ENCODE data around the gene RC3H2.
"Not testable (repeated sequence)": the region's sequence is repeated elsewhere in the genome, so short reads cannot be mapped to it uniquely, and the experiment has no call there.

Gene RC3H2

DNA sequence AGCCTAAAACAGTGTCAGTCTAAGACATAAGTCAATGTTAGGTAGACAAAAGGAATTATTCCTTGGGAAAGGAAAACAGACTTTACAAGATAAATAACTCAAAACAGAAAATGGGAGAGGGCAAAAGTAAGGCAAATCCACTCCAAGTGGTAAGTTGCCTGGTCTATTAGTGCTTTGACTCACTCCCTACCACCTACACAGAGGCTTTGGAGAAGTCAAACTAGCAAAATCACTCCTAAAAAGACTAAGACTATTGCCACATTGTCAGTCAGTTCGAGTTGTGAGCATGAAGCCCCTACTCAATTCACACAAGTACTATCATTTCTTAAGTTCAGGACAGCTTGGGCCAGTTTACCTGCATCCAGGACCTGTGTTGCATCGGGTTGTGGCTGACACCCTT is 13.2 kb upstream of the RC3H2 start:
- H3K27me3 ChIP-seq (ENCODE audit: control insufficient read depth, insufficient read depth, low read length): no peaks in the 10 kb centered on the region

DNA sequence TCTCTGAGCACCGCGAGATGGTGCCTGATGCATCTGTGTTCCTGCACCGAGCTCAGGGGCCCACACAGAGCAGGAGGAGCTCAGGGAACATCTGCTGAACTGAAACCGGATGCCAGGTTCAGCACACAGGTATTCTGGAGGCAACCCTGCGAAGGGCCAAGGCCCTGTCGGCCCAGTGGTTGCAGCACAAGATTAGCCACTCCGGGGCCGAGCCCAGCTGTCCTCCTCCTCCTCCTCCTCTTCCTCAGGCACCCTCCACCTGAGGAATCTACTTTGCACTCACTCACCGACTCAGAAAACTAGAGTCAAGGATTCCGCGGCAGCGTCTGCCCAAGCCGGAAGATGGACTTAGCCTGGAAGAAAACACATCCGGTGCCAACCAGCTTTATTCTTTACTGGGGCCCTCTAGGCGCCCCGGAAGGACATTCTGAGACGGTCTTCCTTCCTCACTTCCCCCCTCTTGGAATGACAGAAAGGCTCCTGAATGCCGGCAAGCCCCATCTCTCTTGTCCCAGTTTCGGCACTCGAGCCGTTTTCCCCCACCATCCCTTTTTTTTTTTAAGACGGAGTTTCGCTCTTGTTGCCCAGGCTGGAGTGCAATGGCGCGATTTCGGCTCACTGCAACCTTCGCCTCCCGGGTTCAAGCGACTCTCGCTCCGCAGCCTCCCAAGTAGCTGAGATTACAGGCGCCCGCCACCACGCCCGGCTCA is 8.0 kb upstream of the RC3H2 start, which contains the start of gene ZBTB6:
TSS of gene ZBTB6 (minus strand) at position 360 of the 710 bp plus-strand sequence. CDS start 1,251 bp downstream, outside the sequence.
- Histone ChIP-seq H3K4me1 (ENCODE audit: control insufficient read depth, insufficient read depth, low read length) (peaks cover 6% of the 10 kb centered on the region), H3K36me3 (ENCODE audit: control insufficient read depth, insufficient read depth, low read length) (peaks cover 35% of the 10 kb centered on the region), H3K9ac (ENCODE audit: low read depth, low read length) (peak within 1 kb of the TSS; percentile 88), H3K9me3 (ENCODE audit: control insufficient read depth, insufficient read depth, low read length) (no peaks in the 10 kb centered on the region), H3K27ac (ENCODE audit: low read depth, low read length) (peak within 1 kb of the TSS; percentile 93), H3K27me3 (ENCODE audit: control insufficient read depth, insufficient read depth, low read length) (no peaks in the 10 kb centered on the region), H3K4me3 (ENCODE audit: low read depth, low read length) (peak within 1 kb of the TSS; percentile 81)

More for the DNA sequence above, 13.2 kb upstream of the RC3H2 start:
- Histone ChIP-seq H3K9ac (ENCODE audit: low read depth, low read length) (no peak overlapping the region), H3K9me3 (ENCODE audit: control insufficient read depth, insufficient read depth, low read length) (no peaks in the 10 kb centered on the region), H3K4me1 (ENCODE audit: control insufficient read depth, insufficient read depth, low read length) (peaks cover 12% of the 10 kb centered on the region), H3K27ac (ENCODE audit: low read depth, low read length) (no peak overlapping the region), H3K4me3 (ENCODE audit: low read depth, low read length) (no peak overlapping the region), H3K36me3 (ENCODE audit: control insufficient read depth, insufficient read depth, low read length) (peaks cover 22% of the 10 kb centered on the region)

DNA sequence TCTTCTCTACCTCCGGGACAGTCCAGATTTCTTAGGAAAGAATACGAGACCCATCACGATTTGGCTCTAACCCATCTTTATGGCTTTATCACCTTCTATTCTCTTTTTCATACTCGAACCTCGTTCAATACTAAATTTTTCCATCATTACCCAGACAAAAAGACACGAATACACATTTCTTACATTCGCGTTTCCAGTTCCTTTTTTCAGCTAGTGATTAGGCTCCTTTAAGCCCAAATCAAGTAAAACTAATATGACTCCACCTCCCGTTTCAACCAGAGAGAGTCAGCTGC is 7.5 kb upstream of the RC3H2 start:
- Histone ChIP-seq H3K9ac (ENCODE audit: low read depth, low read length) (peak overlapping the region; percentile 88), H3K36me3 (ENCODE audit: control insufficient read depth, insufficient read depth, low read length) (peaks cover 30% of the 10 kb centered on the region), H3K27me3 (ENCODE audit: control insufficient read depth, insufficient read depth, low read length) (no peaks in the 10 kb centered on the region), H3K9me3 (ENCODE audit: control insufficient read depth, insufficient read depth, low read length) (no peaks in the 10 kb centered on the region), H3K4me3 (ENCODE audit: low read depth, low read length) (peak overlapping the region; percentile 81), H3K4me1 (ENCODE audit: control insufficient read depth, insufficient read depth, low read length) (peaks cover 6% of the 10 kb centered on the region), H3K27ac (ENCODE audit: low read depth, low read length) (peak overlapping the region; percentile 93)

DNA sequence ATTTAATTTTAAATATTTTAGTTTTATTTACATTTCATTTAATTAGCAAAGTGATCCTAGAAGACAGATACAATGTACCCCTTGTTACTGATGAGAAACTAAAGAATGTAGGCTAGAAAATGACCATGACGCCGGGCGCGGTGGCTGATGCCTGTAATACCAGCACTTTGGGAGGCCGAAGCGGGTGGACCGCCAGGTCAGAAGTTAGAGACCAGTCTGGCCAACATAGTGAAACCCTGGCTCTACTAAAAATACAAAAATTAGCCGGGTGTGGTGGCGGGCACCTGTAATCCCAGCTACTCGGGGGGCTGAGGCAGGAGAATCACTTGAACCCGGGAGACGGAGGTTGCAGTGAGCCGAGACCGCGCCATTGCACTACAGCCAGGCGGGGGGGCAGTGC is 963 bp upstream of the RC3H2 start:
- H3K36me3 ChIP-seq (ENCODE audit: control insufficient read depth, insufficient read depth, low read length): peaks cover 20% of the 10 kb centered on the region
- H3K27me3 ChIP-seq (ENCODE audit: control insufficient read depth, insufficient read depth, low read length); H3K4me1 ChIP-seq (ENCODE audit: control insufficient read depth, insufficient read depth, low read length); H3K27ac ChIP-seq (ENCODE audit: low read depth, low read length); H3K4me3 ChIP-seq (ENCODE audit: low read depth, low read length); H3K9ac ChIP-seq (ENCODE audit: low read depth, low read length); H3K9me3 ChIP-seq (ENCODE audit: control insufficient read depth, insufficient read depth, low read length): not testable (repeated sequence)

- Histone ChIP-seq H3K36me3 (ENCODE audit: control insufficient read depth, insufficient read depth, low read length) (peaks cover 3% of the 10 kb centered on the region; the same call in 1 of the 2 replicates), H3K9ac (ENCODE audit: low read depth, low read length) (peak overlapping the region; percentile 96), H3K4me3 (ENCODE audit: low read depth, low read length) (peak overlapping the region; percentile 96), H3K9me3 (ENCODE audit: control insufficient read depth, insufficient read depth, low read length) (no peaks in the 10 kb centered on the region), H3K27ac (ENCODE audit: low read depth, low read length) (peak overlapping the region; percentile 96), H3K4me1 (ENCODE audit: control insufficient read depth, insufficient read depth, low read length) (0 out of 2 replicates have a peak, but pooled peaks cover 3% of the 10 kb centered on the region), H3K27me3 (ENCODE audit: control insufficient read depth, insufficient read depth, low read length) (no peaks in the 10 kb centered on the region)
These were observed 715 bp downstream of the RC3H2 start for GRCh38 chr9:122904466-122904822.

- Histone ChIP-seq H3K9ac (ENCODE audit: low read depth, low read length) (no peak overlapping the region), H3K4me3 (ENCODE audit: low read depth, low read length) (no peak overlapping the region), H3K4me1 (ENCODE audit: control insufficient read depth, insufficient read depth, low read length) (0 out of 2 replicates have a peak, but pooled peaks cover 3% of the 10 kb centered on the region), H3K9me3 (ENCODE audit: control insufficient read depth, insufficient read depth, low read length) (no peaks in the 10 kb centered on the region), H3K36me3 (ENCODE audit: control insufficient read depth, insufficient read depth, low read length) (peaks cover 23% of the 10 kb centered on the region), H3K27me3 (ENCODE audit: control insufficient read depth, insufficient read depth, low read length) (no peaks in the 10 kb centered on the region), H3K27ac (ENCODE audit: low read depth, low read length) (no peak overlapping the region)
These were observed 4.4 kb downstream of the RC3H2 start for GRCh38 chr9:122900791-122901190.

DNA sequence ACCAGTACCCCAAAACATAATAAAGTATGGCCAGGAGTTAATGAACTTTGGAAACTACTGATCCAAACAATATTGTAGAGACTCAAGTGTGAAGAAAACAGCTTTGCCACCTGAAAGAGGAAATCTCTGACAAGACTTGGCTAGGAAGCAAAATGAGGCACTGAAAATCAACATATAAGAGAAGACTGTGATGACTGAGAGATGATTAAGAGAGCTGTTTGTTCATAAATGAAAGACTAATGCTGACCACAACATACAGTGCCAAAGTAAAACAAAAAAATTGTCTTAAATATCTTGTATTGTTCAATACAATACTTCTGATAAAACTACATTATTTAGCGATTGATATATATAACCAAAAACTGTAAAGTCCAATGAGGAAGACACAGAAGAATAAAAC is 7.2 kb downstream of the RC3H2 start:
- Histone ChIP-seq H3K9me3 (ENCODE audit: control insufficient read depth, insufficient read depth, low read length) (no peaks in the 10 kb centered on the region), H3K36me3 (ENCODE audit: control insufficient read depth, insufficient read depth, low read length) (peaks cover 49% of the 10 kb centered on the region), H3K27me3 (ENCODE audit: control insufficient read depth, insufficient read depth, low read length) (no peaks in the 10 kb centered on the region), H3K9ac (ENCODE audit: low read depth, low read length) (no peak overlapping the region), H3K27ac (ENCODE audit: low read depth, low read length) (no peak overlapping the region), H3K4me3 (ENCODE audit: low read depth, low read length) (no peak overlapping the region), H3K4me1 (ENCODE audit: control insufficient read depth, insufficient read depth, low read length) (no peaks in the 10 kb centered on the region)

DNA sequence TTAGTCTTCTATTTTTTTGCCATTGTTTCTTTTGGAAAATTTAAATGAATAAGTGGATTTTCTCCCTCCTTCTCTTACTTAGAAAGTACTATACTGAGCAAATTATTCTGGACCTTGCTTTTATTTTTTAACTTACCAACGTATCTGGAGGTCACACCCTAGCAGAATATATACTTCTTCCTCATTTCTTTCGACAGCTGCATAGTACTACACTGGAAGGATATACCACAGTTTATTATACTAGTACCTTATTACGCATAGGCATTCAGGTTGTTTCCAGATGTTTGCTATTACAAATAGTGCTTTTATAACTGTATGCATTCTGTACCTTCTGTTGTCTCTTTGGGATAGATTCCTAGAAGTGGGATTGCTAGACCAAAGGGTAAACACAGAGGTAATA is 16.7 kb downstream of the RC3H2 start:
- no peaks in the 10 kb centered on the region for H3K27me3 ChIP-seq (ENCODE audit: control insufficient read depth, insufficient read depth, low read length)
- no peaks in the 10 kb centered on the region for H3K9me3 ChIP-seq (ENCODE audit: control insufficient read depth, insufficient read depth, low read length)
- no peak overlapping the region for H3K9ac ChIP-seq (ENCODE audit: low read depth, low read length)
- peaks cover 94% of the 10 kb centered on the region for H3K36me3 ChIP-seq (ENCODE audit: control insufficient read depth, insufficient read depth, low read length)
- no peak overlapping the region for H3K27ac ChIP-seq (ENCODE audit: low read depth, low read length)
- no peaks in the 10 kb centered on the region for H3K4me1 ChIP-seq (ENCODE audit: control insufficient read depth, insufficient read depth, low read length)
- H3K4me3 ChIP-seq (ENCODE audit: low read depth, low read length): no peak overlapping the region

GRCh38 chr9:122883125-122883524 is 22.0 kb downstream of the RC3H2 start:
- H3K4me1 ChIP-seq (ENCODE audit: control insufficient read depth, insufficient read depth, low read length): no peaks in the 10 kb centered on the region
- peaks cover 94% of the 10 kb centered on the region for H3K36me3 ChIP-seq (ENCODE audit: control insufficient read depth, insufficient read depth, low read length)
- H3K9ac ChIP-seq (ENCODE audit: low read depth, low read length): no peak overlapping the region
- H3K27ac ChIP-seq (ENCODE audit: low read depth, low read length): no peak overlapping the region
- no peaks in the 10 kb centered on the region for H3K9me3 ChIP-seq (ENCODE audit: control insufficient read depth, insufficient read depth, low read length)
- no peaks in the 10 kb centered on the region for H3K27me3 ChIP-seq (ENCODE audit: control insufficient read depth, insufficient read depth, low read length)
- no peak overlapping the region for H3K4me3 ChIP-seq (ENCODE audit: low read depth, low read length)

DNA sequence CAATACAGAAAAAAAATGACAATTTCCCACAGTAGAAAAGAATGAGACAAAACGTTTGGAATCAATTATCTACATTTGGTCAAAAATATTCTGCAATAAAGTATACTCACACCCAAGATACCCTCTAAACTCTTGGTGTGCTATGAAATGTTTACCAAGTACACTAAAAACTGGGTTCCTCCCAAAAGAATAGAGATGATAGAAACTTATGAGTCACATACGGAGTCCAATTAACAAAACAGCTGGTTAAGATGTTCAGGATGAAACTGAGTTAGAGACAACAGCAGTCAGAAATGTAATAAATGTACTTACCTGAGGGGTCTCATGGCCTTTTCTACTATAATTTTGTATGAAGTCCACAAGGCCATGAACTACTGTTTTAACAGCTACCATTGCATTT is 25.7 kb downstream of the RC3H2 start:
- Histone ChIP-seq H3K4me3 (ENCODE audit: low read depth, low read length) (no peak overlapping the region), H3K27me3 (ENCODE audit: control insufficient read depth, insufficient read depth, low read length) (no peaks in the 10 kb centered on the region), H3K27ac (ENCODE audit: low read depth, low read length) (no peak overlapping the region), H3K4me1 (ENCODE audit: control insufficient read depth, insufficient read depth, low read length) (no peaks in the 10 kb centered on the region), H3K9me3 (ENCODE audit: control insufficient read depth, insufficient read depth, low read length) (no peaks in the 10 kb centered on the region), H3K36me3 (ENCODE audit: control insufficient read depth, insufficient read depth, low read length) (peaks cover 97% of the 10 kb centered on the region), H3K9ac (ENCODE audit: low read depth, low read length) (no peak overlapping the region)

GRCh38 chr9:122875523-122875922 is 29.6 kb downstream of the RC3H2 start:
- Histone ChIP-seq H3K36me3 (ENCODE audit: control insufficient read depth, insufficient read depth, low read length) (peaks cover 96% of the 10 kb centered on the region), H3K27me3 (ENCODE audit: control insufficient read depth, insufficient read depth, low read length) (no peaks in the 10 kb centered on the region), H3K9ac (ENCODE audit: low read depth, low read length) (no peak overlapping the region), H3K9me3 (ENCODE audit: control insufficient read depth, insufficient read depth, low read length) (no peaks in the 10 kb centered on the region), H3K4me1 (ENCODE audit: control insufficient read depth, insufficient read depth, low read length) (no peaks in the 10 kb centered on the region), H3K27ac (ENCODE audit: low read depth, low read length) (no peak overlapping the region), H3K4me3 (ENCODE audit: low read depth, low read length) (no peak overlapping the region)
